Measurements from ENCODE around the gene SLC29A4.
"Not testable (repeated sequence)": the region's sequence is repeated elsewhere in the genome, so short reads cannot be mapped to it uniquely, and the experiment has no call there.

SLC29A4 gene

DNA sequence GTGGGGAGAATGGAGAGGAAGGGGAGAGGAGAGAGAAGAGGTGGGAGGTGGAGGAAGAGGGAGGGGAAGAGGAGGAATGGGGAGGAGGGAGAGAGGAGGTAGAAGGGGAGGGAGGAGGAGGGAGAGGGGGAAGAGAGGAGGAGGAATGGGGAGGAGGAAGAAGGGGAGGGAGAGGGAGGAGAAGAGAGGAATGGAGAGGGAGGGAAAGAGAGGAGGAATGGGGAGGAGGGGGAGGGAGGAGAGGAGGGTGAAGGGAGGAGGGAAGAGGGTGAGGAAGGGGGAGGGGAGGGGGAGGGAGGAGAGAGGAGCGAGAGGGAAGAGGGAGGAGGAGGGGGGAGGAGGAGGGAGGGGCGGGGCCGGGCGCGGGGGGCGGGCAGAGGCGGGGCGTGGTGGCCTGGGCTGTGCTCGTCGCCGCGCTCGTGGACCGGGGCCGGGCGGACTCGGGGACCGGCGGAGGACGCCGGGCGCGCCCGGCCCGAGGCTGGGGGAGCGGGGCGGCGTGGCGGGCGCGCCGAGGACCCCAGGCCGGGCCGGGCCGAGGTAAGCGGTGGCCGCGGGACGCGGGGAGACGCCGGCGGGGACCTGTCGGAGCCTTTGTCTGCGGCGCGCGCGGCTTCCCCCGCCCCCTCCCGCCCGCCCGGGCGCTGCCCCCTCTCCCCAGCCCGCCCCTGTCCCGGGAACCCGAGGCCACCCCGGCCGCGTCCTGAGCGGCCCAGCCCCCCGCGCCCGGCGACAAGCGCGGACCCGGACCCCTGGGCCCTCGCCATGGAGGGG is at the start of gene SLC29A4:
Gene SLC29A4 (plus strand): TSS at position 401 of the 774 bp plus-strand sequence. CDS start 4,874 bp downstream, outside the sequence.
- DNase-seq, result peak; percentile 23

DNA sequence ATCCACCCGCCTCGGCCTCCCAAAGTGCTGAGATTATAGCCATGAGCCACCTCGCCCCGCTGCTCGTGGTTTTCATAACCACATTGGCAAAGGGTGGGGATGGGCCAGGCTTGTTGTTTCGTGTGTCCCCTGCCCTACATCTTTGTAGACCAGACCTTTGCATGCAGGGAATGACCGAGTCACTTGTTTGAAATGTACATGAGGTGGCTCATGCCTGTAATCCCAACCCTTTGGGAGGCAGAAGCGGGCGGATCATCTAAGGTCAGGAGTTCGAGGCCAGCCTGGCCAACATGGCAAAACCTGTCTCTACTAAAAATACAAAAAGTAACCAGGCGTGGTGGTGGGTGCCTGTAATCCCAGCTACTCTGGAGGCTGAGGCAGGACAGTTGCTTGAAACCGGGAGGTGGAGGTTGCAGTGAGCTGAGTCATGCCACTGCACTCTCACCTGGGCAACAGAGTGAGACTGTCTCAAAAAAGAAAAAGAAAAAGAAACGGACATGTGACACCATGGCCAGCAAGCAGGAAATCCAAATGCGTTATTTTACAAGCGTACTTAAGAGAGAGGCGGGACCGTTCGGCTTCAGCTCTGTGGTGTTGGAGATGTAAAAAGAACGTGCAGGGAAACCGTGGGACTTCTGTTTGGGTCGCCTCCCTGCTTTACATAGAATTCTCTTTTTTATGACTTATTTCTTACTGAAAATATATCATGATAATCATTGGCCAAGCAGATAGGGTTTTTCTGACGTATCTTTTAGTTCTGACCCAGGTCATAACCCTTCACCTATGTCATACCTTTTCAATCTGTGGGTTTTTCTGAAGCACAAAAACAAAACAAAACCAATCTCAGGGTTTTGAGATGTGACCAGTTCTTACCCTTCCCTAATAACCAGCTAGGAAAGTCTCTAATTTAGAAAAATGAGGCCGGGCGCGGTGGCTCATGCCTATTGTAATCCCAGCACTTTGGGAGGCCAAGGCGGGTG is 47.6 kb upstream of the SLC29A4 start:
- no peak for DNase-seq

DNA sequence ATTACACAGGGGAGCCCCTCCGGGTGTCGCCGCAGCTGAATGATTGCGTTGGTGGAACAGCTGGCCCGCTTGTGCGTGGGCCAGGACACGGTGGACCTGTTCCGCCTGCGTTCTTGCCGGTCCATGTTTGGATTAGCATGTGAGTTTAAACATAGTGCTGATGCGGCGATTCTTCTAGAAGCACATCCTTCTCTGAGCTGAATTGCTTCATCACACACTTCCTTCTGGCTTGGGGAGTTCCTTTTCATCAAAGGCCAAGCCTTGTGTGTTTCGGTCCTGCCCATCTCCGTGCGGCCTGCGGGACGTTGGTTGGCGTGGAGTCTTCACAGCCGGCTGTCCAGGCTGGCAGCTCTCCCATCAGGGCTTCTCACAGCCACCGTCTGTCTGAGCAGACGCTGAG is 45.5 kb upstream of the SLC29A4 start:
- DNase-seq, result peak; percentile 11

GRCh38 chr7:5238500-5238899 is 44.2 kb upstream of the SLC29A4 start:
- DNase-seq, result no peak

DNA sequence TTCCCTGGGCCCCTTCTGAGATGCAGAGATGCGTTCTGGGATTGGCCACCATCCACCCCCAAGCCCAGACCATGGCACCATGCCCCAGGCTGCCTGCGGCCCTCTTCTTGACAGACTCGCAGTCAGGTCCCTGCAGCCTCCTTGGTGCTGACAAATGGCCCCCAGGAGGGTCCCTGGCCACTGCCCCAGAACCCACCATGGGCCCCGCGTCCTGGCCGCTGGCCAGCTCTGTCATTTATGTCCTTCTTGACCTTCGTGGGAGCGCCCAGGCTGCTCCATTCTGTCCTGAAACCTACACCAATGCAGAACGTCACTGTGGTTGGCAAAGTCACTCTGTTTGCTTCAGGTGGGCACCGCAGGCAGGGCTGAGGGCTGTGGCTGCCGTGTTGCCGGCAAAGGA is 39.5 kb upstream of the SLC29A4 start:
- no peak for DNase-seq

GRCh38 chr7:5248201-5248885 is 34.4 kb upstream of the SLC29A4 start:
- DNase-seq, result no peak

DNA sequence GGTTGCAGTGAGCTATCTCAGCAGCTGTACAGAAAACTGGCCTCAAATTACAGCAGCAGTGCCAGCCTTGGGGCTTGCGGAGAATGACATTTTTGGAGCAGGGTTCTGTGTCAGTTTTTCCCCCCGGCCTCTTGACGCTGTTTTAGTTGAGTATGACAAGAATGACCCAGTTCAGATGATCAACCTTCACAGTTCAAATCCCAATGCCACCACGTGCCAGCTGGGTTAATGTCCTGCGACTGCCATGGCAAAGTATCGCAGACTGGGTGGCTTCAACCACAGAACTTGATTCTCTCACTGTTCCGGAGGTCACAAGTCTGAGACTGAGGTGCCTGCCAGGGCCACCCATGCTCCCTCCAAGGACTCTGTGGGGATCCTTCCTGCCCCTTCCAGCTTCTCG is 32.0 kb upstream of the SLC29A4 start:
- not testable (repeated sequence) for DNase-seq

GRCh38 chr7:5253529-5253928 is 29.2 kb upstream of the SLC29A4 start:
- DNase-seq, result not testable (repeated sequence)

DNA sequence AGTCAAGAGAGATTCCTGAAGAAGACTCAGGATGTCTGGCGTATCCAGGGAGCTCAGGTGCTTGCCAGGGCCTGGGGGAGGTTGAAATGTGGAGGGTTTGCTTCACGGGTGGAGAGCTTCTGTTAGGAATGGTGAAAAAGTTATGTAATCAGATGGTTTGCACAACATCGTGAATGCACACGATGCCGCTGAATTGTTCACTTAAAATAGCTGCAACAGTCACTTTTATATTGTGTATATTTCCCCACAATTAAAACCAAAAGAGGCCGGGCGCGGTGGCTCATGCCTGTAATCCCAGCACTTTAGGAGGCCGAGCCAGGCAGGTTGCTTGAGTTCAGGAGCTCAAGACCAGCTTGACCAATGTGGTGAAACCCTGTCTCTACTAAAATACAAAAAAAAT is 28.4 kb upstream of the SLC29A4 start:
- DNase-seq, result not testable (repeated sequence)

- no peak for DNase-seq
These were observed 26.9 kb upstream of the SLC29A4 start for GRCh38 chr7:5255832-5256231.

- DNase-seq, result not testable (repeated sequence)
These were observed 22.1 kb upstream of the SLC29A4 start for GRCh38 chr7:5260530-5261068.

DNA sequence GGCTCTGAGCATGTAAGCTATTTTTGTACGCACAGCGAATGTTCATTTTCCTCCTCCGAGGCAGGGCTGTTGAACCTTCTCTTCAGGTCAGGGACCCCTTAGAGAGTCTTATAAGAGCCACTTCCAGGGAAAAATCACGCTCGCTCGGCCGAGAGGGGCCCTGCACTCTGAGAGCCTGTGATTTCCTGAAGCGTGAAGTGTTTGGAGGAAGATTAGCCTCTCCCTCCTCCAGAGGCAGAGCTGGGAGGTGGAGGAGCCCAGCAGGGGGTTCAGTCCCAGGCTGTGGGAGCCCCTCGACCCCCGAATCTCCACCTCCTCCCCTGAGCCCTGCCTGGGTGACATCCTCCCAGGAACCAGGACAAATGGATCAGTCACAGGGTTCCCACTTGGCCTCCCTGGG is 19.7 kb upstream of the SLC29A4 start:
- DNase-seq, result not testable (repeated sequence)

DNA sequence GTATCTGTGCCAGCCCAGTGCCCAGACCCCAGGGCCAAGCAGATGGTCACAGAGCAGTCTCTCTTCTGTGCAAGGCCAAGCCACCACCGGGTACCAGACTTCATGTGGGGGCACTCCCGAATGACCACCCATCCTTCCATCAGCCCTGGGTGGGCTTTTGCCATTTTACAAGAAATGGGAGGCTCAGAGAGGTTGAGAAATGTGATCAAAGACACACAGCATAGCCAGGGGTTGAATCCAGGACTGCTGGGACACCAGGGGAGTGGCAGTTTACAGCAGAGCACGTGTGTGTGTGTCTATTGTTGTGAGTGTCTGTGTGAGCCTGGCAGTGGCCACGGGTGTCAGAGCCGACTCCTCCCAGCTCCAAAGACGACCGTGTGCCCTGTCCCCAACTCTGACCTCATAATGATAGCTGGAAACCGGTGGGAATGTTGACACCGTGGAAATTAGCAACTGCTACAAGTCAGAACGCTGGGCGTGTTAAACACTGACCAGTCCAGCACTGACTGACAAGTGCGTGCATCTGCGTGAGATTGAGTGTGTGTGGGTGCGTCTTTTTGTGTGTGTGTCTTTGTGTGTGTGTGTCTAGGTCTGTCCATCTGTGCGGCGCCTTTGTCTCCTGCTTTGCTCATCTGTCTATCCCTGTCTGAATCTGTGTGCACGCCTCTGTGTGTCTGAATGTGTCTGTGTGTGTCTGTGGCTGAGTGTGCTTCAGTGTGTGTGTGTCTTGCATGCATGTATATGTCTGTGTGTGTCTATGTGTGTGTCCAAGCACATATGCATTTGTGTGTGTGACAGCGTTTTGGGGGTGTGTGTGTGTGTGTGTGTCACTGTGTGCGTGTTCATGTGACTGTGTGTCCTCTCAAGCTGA is 17.2 kb upstream of the SLC29A4 start:
- no peak for DNase-seq

DNA sequence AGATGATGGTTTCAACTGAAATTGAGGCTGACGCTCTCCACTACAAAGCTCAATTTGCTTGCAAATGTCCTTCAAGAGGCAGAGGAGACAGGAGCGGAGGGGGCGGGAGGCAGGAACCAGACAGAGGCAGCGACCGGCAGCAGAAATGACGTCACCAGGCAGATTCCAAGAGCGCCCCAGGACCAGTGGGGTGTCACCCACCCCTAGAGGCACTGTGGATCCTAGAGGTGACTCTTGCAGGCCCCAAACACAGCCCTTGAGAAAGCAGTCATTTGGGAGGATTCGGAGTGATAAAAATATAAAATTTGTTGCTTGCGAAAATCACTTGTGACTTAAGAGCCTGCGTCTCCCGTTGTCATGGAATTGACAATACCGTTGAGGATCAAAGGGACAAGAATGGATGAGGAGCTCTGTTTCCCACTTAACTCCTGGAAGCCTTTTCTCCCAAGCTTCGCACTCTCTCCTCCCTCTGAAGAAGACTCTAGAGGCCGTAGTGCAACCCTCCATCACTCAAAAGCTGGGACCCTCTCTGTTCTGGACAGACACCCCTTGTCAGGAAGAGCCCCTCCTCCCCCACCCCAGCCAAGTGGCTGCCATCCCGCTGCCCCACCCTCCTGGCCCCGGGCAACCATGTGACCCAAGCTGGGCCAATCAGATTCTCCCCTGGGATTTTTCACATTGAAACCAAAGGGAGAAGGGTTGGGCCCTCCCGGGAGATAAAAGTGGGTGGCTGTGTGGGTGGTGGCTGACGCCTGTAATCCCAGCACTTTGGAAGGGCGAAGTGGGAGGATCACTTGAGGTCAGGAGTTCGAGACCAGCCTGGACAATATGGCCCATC is 16.3 kb upstream of the SLC29A4 start:
- DNase-seq, result no peak

DNA sequence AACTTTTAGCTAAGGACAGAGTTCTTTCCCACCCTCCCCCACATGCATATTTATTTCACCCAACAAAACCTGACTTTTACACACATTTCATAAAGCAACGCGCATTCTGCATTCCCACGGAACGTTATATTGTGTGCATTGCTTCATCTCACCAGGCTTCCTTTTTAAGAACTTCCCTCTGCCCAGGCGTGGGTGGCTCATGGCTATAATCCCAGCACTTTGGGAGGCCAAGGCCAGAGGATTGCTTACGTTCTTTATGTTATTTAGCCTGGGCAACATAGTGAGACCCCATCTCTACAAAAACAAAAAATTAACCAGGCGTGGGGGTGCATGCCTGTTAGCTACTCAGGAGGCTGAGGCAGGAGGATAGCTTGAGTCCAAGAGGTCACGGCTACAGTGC is 14.9 kb upstream of the SLC29A4 start:
- not testable (repeated sequence) for DNase-seq

GRCh38 chr7:5269992-5270657 is 12.6 kb upstream of the SLC29A4 start:
- not testable (repeated sequence) for DNase-seq

GRCh38 chr7:5270788-5271187 is 12.0 kb upstream of the SLC29A4 start:
- DNase-seq, result no peak

DNA sequence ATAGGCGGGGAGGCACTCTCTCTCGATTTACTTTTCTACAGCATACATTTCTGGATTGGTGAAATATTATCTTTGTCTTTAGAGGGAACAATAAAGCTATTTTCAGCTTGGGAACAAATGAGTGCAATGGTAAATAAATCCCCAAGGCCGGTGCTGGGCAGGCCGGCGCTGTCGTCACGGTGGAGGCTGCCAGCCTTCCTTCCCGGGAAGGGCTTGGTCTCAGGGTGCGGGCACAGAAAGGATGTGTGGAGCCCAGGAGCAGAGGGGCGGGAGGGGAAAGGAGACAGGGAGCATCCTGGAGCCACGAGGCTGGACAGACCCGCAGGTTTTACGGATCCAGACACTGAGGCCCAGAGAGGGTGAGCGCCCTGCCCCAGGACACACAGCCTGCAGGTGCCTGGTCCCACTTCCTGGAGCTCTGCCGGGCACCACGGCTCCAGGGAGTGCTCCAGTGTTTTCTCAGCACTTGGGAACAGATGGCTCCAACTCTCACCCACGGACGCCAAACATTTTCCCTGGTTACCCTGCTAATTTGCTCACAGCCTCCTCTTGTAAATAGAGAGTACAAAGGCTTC is 8.8 kb upstream of the SLC29A4 start:
- DNase-seq, result not testable (repeated sequence)

- no peak for DNase-seq
These were observed 8.3 kb upstream of the SLC29A4 start for GRCh38 chr7:5274441-5274840.

DNA sequence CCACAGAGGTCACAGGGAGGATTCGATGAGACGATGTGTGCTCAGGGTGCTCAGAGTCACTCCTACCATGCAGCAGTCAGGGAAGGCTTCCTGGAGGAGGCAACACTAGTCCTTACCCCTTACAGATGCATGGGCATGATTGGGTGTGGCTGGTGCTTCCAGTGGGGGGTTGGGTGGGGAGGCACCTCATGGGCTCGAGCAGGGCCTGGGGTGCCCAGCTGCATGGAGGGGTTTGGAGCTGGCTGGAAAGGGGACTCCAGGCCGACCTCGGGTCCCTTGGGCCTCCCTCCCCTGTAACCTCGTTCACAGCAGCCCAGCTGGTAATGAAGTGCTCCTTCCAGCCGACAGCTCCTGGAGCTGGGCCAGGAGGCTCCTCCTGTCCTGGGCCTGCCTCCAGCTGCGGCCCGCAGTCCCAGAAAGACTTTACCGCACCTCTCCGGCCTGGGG is 7.7 kb upstream of the SLC29A4 start:
- DNase-seq, result not testable (repeated sequence)

Data from CD4-positive, alpha-beta T cell treated with Interleukin-10 for 1 hour (primary cell).